ENCODE measurements around the gene LYAR. TPM values are rescaled to one million over a fixed set of nuclear protein-coding genes. Genes with fewer than 3 reads are reported as not detected.

Gene LYAR
- total RNA-seq, 4 donors from 2014 or later = 13.1 to 40.7 (median 15.5) TPM

GRCh38 chr4:4316150-4316495, 26.2 kb upstream of the LYAR start:
- no peak for TF ChIP-seq CTCF (IDR thresholded peaks at IDR 0.05)
- no peak for DNase-seq (ENCODE audit: low spot score)
- ATAC-seq (ENCODE audit: low FRiP score) = no peak

- DNase-seq (ENCODE audit: low spot score) (no peak), ATAC-seq (ENCODE audit: low FRiP score) (no peak)
- TF ChIP-seq CTCF (IDR thresholded peaks at IDR 0.05) = no peak
These were observed 25.7 kb upstream of the LYAR start for GRCh38 chr4:4315461-4316149.

GRCh38 chr4:4311193-4311592, 21.2 kb upstream of the LYAR start:
- DNase-seq (ENCODE audit: low spot score) (no peak), ATAC-seq (ENCODE audit: low FRiP score) (no peak)
- TF ChIP-seq CTCF (IDR thresholded peaks at IDR 0.05) = no peak

- ATAC-seq (ENCODE audit: low FRiP score) (no peak), DNase-seq (ENCODE audit: low spot score) (no peak)
These were observed 19.0 kb upstream of the LYAR start for GRCh38 chr4:4308800-4309441.

GRCh38 chr4:4306920-4307319, 17.0 kb upstream of the LYAR start:
- ATAC-seq (ENCODE audit: low FRiP score) (no peak), DNase-seq (ENCODE audit: low spot score) (no peak)
- no peak for TF ChIP-seq CTCF (IDR thresholded peaks at IDR 0.05)

More at GRCh38 chr4:4308800-4309441, 19.0 kb upstream of the LYAR start:
- no peak for TF ChIP-seq CTCF (IDR thresholded peaks at IDR 0.05)

- no peak for TF ChIP-seq CTCF (IDR thresholded peaks at IDR 0.05)
- no peak for ATAC-seq (ENCODE audit: low FRiP score)
- DNase-seq (ENCODE audit: low spot score) = no peak
These were observed 12.5 kb upstream of the LYAR start for GRCh38 chr4:4302416-4302815.

- no peak for ATAC-seq (ENCODE audit: low FRiP score)
- no peak for DNase-seq (ENCODE audit: low spot score)
- no peak for TF ChIP-seq CTCF (IDR thresholded peaks at IDR 0.05)
These were observed 12.0 kb upstream of the LYAR start for GRCh38 chr4:4302001-4302400.
